HTERT RPE-1 (cell line): ENCODE results near the gene TKTL1.
"Not testable (repeated sequence)": the region's sequence is repeated elsewhere in the genome, so short reads cannot be mapped to it uniquely, and the experiment has no call there.

ENCODE experiments used
- in situ Hi-C: fragments of 300-500 bp; cut with MboI; formaldehyde crosslinking; loops from 4 replicates; pipeline ENCODE4 v1.14.3; 2020; ENCODE audit warnings: low sequenced_read_pairs

Gene TKTL1

GRCh38 chrX:154343063-154343462 is 47.5 kb downstream of the TKTL1 start:
- in situ Hi-C loops = not testable (repeated sequence)

GRCh38 chrX:154343620-154344019 is 48.0 kb downstream of the TKTL1 start:
- in situ Hi-C loops = not testable (repeated sequence)

- in situ Hi-C loops = no loop called here
Observed at GRCh38 chrX:154348114-154348531, 52.5 kb downstream of the TKTL1 start.

GRCh38 chrX:154348646-154349358 is 53.2 kb downstream of the TKTL1 start:
- in situ Hi-C loops = no loop called here

GRCh38 chrX:154349359-154349935 is 53.9 kb downstream of the TKTL1 start:
- in situ Hi-C loops = no loop called here

GRCh38 chrX:154349979-154350378 is 54.4 kb downstream of the TKTL1 start:
- in situ Hi-C loops = no loop called here

GRCh38 chrX:154350429-154351182 is 55.0 kb downstream of the TKTL1 start:
- in situ Hi-C loops = no loop called here

- in situ Hi-C loops = no loop called here
Observed at GRCh38 chrX:154351183-154352011, 55.8 kb downstream of the TKTL1 start.

GRCh38 chrX:154352012-154352401 is 56.4 kb downstream of the TKTL1 start:
- in situ Hi-C loops = no loop called here

GRCh38 chrX:154352466-154352865 is 56.9 kb downstream of the TKTL1 start:
- in situ Hi-C loops = no loop called here

GRCh38 chrX:154353172-154353843 is 57.7 kb downstream of the TKTL1 start:
- in situ Hi-C loops = no loop called here

GRCh38 chrX:154354013-154354412 is 58.4 kb downstream of the TKTL1 start:
- in situ Hi-C loops = no loop called here

GRCh38 chrX:154354516-154354915 is 58.9 kb downstream of the TKTL1 start:
- in situ Hi-C loops = no loop called here

- in situ Hi-C loops = no loop called here
Observed at GRCh38 chrX:154355094-154355775, 59.6 kb downstream of the TKTL1 start.

- in situ Hi-C loops = no loop called here
Observed at GRCh38 chrX:154355776-154356140, 60.2 kb downstream of the TKTL1 start.

GRCh38 chrX:154356596-154356995 is 61.0 kb downstream of the TKTL1 start:
- in situ Hi-C loops = no loop called here

GRCh38 chrX:154357205-154357604 is 61.6 kb downstream of the TKTL1 start:
- in situ Hi-C loops = no loop called here

GRCh38 chrX:154358011-154358410 is 62.4 kb downstream of the TKTL1 start:
- in situ Hi-C loops = no loop called here

GRCh38 chrX:154358829-154359228 is 63.2 kb downstream of the TKTL1 start:
- in situ Hi-C loops = no loop called here
